Measurements from ENCODE around the gene MED12L.

The MED12L gene

DNA sequence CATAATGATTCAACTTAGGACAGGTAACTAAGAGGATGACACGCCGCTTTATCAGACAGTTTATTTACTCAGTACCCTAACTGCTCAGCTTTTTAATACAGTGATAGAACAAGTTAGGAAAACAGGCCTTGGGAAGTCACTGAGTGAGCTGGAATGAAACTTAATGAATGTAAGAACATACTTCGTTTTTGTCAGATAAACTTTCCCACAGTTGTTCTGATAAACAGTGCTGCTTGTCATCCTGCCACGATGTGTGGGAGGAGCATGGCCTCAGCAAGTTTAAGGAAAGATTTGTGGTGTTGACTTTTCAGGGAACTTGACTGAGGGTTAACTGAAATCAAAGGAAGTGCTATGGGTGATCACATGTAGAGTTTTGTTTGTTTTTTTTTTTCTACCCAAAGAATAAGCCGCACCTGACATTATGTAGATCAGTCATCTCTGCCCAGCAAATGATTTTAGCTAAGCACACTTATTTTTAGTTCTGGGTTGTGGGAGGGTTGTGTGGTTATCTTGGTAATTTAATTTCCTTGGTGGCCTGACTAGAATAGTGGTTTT is 198.5 kb downstream of the MED12L start:
- in situ Hi-C loops (cut with MboI; ENCODE audit: low sequenced_read_pairs), result no loop called here

DNA sequence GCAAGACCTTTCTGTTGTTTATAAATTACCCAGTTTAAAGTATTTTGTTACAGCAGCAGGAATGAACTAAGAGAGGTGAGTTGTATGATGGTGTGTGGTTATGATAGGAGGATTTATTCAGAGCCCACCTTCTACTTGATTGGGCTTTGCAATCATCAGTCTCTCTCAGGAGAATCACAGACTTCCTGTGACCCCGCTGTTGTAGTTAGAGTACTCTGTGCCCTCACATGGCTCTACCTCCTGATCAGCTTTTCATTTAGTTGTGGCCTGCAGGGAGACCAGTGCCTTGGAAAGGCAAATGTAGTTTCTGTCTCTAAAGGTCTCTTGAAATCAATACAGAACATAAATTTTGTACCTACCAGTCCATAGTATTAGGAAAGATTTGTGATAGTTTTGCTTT is 200.5 kb downstream of the MED12L start:
- in situ Hi-C loops (cut with MboI; ENCODE audit: low sequenced_read_pairs), result no loop called here

DNA sequence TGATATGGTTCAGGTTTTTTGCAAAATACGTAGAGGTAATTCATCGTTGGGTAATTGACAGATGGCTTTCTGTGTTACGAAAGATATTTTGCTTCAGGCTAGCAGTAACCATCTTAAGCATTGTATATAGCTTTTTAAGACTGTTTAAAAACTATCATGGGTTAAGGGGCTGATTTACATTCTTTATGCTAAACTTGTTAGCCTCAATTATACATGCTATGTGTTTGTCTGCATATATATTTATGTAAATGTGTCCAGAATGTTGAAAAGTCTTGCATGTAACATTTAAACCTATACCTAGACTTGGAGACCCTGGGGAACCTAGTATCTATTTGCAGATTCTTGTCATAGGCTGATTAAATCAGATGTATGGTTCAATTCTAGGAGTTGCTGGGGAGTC is 204.0 kb downstream of the MED12L start:
- in situ Hi-C loops (cut with MboI; ENCODE audit: low sequenced_read_pairs), result no loop called here

DNA sequence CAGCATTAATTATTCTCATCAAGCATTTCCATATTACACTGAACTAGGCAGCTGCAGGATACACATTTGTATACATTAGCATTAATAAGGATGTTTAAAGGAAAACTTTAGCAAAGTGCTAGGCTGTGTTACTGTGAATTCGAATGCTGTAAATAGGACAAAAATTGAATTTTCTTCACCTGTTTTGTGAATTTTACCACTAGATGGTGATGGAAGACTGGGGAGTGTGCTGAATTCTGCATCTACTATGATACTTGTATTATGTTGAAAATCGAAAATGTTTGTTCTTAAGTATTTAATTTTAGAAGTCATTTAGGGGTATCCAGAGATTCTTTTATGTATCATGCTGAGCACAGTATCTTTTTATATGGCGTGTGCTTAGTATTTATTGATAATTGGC is 205.2 kb downstream of the MED12L start:
- in situ Hi-C loops (cut with MboI; ENCODE audit: low sequenced_read_pairs), result no loop called here

DNA sequence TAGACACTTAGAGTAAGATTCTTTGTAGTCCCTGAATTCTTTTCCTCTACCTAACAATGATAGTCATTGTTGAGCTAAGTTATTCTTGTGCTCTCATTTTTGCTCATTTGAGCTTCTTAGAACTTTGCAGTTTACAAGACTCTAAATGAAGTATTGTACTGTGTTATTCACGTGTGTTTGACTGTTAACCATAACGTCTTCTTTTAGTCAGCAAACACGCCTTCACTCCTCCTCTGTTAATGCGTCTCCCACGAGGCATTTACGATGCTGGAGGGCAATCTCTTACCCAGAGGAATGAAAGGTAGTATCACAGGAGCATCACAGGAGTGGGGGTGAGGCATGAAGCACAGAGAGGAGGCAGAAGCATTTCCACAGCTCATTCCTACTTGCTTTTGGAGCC is 207.7 kb downstream of the MED12L start:
- in situ Hi-C loops (cut with MboI; ENCODE audit: low sequenced_read_pairs), result no loop called here

DNA sequence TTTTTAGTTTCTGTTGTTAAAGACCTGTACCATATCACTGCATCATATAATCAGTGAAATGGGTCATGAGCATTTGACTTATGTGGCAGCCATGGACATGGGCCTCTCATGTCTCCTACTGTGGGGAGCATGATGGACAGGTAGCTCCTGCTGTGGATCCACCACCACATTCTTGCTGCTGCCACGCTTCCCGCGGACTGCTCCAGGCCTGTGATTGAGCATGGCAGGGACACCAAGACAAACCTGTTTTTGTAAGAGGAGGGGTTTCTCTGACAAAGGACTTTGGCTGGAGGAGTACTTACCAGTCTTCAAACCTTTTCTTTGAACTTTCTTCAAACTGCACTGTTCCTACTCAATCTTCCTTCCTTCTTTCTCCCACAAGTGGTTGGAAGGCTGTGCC is 210.8 kb downstream of the MED12L start:
- in situ Hi-C loops (cut with MboI; ENCODE audit: low sequenced_read_pairs), result no loop called here

DNA sequence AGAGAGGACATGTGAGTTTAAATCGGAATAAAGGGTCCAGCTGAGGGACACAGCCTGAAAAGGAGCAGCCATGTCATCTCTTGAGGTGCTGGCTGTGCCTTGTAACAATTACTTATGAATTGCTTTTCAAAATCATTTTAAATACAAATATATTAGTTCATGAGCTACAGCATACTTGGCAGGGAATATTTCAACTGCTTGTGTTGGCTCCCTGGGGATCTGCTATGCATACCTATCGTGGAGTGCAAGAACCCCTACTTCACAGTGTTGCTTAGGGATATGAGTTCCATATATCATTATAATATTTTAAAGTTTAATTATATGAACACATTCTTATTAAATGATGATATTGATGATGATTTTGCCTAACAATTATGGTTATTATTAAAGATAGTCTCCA is 212.0 kb downstream of the MED12L start:
- in situ Hi-C loops (cut with MboI; ENCODE audit: low sequenced_read_pairs), result no loop called here

DNA sequence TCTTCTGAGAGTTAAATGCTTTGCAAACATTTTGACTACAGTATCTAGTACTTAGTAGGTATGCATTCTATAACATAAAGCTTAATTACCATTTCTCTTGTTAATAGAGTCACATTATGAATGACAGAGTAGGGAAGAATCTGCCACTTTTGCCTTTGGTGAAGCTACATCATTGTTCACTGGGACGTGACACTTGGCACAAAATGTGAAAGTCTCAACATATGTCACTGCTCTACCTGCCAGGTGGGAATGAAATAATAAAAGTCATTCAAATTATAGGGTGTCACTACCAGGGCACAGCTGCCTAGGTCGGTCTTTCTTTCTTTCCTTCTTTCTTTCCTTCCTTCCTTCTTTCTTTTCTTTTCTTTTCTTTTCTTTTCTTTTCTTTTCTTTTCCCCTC is 213.5 kb downstream of the MED12L start:
- in situ Hi-C loops (cut with MboI; ENCODE audit: low sequenced_read_pairs), result no loop called here

DNA sequence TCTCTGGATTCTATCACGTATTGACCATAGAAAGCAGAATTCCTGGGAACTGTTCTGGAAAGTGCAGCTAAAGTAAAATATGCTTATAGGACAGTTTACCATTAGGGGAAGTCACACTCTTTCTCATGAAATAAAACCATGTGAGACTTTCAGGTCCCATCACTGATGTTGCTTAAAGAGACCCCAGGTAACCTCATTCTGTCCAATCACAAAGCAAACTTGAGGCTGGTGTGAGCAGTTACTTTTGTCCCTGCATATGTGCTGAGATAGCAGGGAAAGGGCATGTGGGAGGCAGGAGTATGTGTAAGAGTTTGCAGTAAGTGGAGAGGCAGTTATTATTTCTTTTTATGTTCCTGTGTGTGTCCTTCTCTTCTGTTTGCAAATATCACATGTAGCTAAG is 215.1 kb downstream of the MED12L start:
- in situ Hi-C loops (cut with MboI; ENCODE audit: low sequenced_read_pairs), result no loop called here

DNA sequence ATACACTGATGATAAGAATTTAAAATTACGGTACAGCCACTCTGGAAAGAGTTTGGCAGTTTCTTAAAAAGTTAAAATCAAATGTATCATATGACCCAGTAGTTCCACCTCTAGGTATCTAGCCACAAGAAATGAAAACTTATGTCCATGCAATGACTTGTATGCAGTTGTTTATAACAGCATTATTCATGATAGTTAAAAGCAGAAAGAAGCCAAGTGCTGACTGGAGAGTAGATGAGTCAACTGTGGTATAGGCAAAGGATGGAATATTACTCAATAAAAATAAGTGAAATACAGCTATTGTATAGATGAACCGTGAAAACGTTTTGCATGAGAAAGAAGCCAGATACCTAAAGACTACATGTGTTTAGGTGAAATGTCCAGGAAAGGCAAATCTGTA is 216.3 kb downstream of the MED12L start:
- in situ Hi-C loops (cut with MboI; ENCODE audit: low sequenced_read_pairs), result no loop called here

DNA sequence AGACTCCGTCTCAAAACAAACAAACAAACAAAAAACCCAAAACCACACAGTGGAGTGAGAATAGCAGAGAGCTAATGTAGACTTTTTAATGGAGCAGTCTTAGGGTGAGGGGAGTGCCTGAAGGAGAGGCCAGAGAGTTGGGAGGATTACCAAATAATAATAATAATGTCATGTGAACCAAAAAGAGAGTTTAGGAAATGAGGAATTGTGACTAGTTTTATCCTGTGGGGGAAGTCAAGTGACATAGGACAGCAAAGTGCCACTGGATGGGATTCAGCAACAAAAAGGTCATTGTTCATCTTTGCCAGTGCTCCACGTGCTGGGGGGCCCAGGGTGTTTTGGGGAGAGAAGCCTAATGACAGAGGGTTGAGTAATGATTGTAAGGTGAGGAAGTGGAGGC is 218.3 kb downstream of the MED12L start:
- in situ Hi-C loops (cut with MboI; ENCODE audit: low sequenced_read_pairs), result no loop called here

DNA sequence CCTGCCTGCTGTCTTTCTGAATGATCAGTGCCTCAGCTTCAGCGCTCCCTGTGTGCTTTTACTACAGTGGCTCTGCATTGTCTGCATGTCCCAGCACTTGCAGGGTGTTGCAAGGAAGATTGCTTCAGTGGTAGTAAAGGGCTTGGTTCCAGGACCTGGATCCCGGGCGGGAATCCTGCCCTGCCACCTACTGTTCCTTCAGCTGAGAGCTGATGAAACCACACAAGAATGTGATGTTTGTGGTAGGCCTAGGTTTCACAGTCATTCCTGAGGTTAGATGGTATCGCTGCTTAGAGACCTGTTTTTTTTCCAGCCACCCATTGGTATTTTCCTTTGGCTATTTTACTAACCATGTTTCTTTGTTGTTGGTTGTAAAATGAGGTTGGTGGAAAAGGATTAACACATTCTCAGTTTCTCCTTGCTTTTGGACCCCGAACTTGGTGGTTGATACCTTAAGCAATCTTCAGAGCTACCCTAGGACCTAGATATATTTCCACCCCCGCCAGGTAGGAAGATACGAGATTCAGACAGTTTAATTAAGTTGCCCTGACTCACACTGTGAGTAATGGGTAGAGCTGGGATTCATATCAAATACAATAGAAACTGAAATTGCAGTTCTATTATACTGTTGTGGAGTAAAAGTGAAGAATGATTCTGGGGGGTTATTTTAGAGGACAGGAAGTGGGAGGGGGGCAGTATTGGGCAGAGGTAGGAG is 219.8 kb downstream of the MED12L start:
- in situ Hi-C loops (cut with MboI; ENCODE audit: low sequenced_read_pairs), result no loop called here

DNA sequence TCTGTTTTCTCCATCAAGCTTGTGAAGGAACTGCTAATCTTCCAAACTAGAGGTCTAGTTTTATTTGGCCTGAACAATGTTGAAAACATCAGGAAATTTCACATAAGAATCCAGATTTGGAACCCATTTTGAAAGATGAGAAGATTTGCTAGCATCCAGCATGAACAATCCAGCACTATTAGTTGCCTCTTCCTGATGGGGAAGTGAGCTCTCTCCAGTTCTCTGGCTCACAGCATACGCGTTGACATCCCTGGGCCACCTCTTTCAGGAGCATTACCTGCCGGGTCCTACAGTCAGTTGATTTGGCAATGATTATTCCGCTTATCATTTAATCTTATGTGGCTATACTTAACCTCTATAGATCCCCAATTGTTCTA is 220.3 kb downstream of the MED12L start:
- in situ Hi-C loops (cut with MboI; ENCODE audit: low sequenced_read_pairs), result no loop called here

DNA sequence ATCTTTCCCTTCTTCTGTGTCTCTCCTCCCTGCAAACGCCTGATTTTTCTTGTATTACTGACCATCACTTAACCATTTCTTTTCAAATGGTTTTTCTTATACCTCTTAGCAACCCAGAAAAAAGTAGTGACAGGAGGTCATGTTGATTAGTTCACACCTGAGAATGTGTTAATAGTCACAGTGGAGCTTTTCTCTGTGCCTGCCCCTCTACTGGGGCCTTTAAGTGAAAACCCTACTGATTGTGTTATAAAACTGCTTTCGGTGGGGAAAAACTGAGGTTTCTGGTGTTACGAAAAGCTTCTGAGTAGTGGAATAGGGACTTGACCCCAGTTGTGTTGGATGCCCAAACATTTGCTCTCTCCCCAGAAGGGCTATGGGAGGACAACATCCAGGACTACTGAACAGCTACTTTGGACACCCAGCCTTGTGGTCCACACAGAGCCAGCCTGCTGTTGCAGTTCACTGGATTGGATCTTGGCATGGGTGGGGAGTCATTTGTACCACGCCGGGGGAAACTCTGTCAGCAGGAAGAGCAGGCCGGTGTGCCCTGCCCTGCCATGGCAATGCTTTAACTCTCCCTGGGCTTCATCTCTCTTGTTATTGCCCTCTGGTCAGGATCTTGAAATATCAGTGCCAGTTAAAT is 220.8 kb downstream of the MED12L start:
- in situ Hi-C loops (cut with MboI; ENCODE audit: low sequenced_read_pairs), result no loop called here

DNA sequence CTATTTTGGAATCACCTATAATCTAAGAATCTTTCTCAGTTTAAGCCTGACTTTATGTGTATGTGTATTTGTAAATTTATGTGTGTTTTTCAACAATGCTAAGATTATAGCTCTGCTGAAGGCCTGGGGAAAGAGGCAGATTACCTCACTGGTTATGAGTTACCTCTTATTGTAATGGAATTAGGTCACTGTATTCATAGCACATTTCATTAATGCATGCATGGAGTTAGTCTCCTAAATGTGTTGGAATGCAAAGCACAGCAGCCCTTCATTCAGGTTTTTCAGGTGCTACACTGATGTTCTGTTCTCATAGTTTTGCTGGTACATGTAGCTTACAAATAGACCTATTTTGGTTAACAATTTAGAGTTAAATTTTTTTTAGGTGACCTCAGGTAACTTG is 221.7 kb downstream of the MED12L start:
- in situ Hi-C loops (cut with MboI; ENCODE audit: low sequenced_read_pairs), result no loop called here

DNA sequence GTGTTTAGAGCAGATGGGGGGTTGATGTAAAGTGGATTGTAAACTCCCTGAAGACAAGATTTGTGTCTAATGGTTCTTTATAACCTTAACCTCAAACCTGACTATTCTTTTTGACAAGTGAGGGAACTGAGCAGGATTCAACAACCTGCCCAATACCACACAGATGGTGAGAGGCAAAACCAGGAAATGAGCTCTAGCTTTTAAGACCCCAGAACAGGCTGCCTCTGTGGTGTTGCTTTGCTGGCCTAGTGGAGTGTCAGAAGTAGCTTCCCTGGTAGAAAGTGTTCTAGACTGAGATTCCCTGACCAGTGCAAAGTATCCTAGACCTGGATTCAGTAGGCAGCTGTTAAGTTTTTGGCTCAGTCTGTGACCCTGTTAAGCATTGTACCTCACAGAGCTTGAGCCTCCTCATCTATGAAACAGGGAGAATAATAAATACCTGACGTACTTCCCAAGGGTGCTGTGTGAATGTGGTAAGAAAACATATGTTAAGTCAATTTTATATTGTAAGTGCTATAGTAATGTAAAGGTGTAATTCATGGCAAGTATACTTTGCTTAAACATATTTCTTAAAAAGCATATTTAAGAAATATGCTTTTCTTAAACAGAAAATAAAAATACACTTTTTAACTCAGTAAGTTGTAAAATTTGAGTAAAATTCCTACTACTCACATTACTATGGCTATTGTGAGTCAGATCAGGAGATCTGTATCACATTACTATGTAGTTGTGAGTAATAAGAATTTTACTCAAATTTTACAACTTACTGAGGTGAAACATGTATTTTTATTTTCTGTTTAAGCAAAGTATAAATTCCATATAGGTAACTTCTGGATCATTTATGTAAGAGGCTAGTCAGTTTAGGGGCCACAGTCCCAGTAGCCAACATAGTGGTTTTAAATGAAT is 222.4 kb downstream of the MED12L start:
- in situ Hi-C loops (cut with MboI; ENCODE audit: low sequenced_read_pairs), result no loop called here

DNA sequence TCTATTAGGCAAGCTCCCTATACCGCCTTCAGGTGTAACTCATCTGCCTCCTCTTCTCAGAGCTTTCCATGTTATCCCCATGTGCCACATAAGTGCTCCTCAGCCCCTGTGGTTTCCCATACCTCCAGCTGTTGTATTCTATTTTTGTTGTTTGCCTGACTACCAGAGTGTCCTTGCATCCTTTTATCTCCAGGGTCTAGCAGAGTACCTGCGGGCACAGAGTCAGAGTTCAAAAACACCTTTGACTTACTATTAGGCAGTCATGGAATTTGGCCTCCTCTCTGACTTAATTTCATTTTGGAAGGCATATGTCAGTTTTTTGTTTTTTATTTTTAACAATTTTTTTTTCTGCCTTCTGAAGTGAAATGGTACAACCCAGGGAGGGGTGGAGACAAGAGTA is 224.1 kb downstream of the MED12L start:
- in situ Hi-C loops (cut with MboI; ENCODE audit: low sequenced_read_pairs), result no loop called here

DNA sequence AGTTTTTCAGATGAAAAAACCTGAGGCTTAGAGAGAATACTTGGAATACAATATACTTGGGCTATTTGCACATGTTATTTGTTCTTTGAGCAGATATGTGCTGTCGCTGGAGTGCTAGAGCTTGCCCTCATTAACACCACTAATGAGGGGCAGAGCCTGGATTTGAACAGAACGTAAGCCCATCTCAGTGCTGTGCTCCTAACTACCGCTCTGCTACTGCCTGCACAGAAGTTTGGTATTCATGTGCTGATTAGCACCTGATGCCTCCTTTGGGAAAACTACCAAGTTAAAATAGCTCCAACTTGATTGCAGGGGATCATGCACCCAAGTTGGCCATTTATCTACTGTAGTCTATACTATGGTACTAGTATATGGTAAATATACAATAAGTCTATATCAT is 227.5 kb downstream of the MED12L start:
- in situ Hi-C loops (cut with MboI; ENCODE audit: low sequenced_read_pairs), result no loop called here

DNA sequence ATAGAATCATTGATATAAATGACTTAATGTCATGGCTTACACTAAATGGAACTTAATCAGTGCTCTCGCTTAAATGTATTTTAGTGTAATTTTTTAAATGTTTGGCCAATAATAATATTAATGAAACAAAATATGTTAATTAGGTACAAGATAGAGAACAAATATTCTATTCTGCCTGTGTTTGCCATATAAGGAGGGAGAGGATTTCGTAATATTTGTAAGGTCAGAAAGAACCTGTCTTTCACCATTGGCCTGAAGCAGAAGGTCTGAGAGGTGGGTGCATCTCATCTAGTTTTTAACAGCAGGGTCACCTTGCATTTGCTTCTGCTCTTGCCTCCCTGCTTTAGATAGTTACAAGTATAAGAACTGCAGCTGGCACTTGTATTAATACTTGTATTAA is 228.7 kb downstream of the MED12L start:
- in situ Hi-C loops (cut with MboI; ENCODE audit: low sequenced_read_pairs), result no loop called here

DNA sequence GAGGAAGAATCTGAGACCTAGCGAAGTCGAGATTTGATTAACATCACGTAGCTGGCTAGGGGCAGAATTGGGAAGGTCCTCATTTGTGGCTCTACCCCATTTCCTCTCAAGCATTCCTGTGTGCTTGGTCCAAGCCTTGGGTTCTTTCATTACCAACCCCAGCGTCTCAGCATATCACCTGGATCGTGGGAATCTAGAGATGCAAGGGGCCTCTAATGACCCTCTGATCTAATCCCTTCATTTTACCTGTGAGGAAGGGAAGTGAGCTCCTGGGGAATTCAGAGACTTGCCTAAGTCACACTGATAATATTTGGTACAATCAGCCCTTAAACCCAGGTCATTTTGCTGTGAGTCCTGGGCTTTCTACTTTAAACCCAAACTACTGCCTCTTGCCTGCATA is 229.1 kb downstream of the MED12L start:
- in situ Hi-C loops (cut with MboI; ENCODE audit: low sequenced_read_pairs), result no loop called here

DNA sequence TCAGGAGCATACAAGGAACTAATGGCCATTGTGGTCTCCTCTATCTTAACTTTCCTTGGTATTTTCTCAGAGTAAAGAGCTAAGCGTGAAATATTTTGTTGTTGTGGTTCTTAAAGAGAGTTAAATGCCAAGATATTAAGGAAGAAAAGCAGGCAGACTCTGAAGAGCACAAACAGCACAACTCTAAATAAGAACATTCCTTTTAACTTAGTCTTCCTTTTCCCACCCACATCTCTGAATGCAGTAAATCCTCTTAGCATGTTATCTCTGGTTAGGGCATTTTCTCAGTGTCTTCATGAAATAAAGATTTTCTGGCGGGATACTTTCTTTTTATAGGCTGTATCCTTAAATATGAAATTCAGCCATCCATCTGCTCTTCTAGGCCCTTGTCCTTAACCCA is 229.7 kb downstream of the MED12L start:
- in situ Hi-C loops (cut with MboI; ENCODE audit: low sequenced_read_pairs), result no loop called here

DNA sequence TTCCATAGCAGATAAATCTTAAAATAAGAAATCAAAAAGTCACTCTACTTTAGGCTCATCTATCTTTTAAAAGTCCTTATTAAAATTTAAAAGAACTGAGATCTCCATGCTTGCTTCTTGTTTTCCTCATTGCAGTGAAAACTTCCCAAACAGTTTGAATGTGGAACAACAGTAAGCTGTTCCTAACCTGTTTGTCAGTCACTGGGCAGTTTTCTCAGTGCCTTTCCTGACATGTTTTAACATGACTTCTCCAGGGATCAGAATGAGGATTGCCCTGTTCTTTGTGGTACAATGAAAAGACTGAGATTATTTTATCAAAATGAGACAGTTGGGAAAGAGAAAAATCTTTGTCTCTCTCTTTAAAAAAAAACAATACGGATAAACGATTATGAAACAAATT is 230.4 kb downstream of the MED12L start:
- in situ Hi-C loops (cut with MboI; ENCODE audit: low sequenced_read_pairs), result no loop called here

All from hTERT RPE-1 (cell line).